ENCODE measurements around the gene SRP19. TPM values are rescaled to one million over a fixed set of nuclear protein-coding genes. Genes with fewer than 3 reads are reported as not detected.

The SRP19 gene
- total and polyA plus RNA-seq, 12 donors: 19.4 to 80.1 (median 26.9) TPM

- Histone ChIP-seq H3K27me3 (no peaks in the 10 kb centered on the region), H3K27ac (peak overlapping the region in 5 of 10 donors; percentile 76 to 92 (median 82)), H3K4me3 (peak overlapping the region; percentile 79 to 98 (median 92)), H3K36me3 (peaks cover 0 to 47% (median 26%) of the 10 kb centered on the region in 9 donors), H3K9me3 (no peaks in the 10 kb centered on the region), H3K4me1 (peaks cover 12 to 35% (median 30%) of the 10 kb centered on the region in 9 donors)
- intact Hi-C loops (cut with DNase I): loop anchor here in 5 of 10 donors (5.0 kb wide), 1 partner anchor 60 kb away; the partner anchor contains the start of gene REEP5 (in 5 of the 5)
- TF ChIP-seq, protein P1, sequence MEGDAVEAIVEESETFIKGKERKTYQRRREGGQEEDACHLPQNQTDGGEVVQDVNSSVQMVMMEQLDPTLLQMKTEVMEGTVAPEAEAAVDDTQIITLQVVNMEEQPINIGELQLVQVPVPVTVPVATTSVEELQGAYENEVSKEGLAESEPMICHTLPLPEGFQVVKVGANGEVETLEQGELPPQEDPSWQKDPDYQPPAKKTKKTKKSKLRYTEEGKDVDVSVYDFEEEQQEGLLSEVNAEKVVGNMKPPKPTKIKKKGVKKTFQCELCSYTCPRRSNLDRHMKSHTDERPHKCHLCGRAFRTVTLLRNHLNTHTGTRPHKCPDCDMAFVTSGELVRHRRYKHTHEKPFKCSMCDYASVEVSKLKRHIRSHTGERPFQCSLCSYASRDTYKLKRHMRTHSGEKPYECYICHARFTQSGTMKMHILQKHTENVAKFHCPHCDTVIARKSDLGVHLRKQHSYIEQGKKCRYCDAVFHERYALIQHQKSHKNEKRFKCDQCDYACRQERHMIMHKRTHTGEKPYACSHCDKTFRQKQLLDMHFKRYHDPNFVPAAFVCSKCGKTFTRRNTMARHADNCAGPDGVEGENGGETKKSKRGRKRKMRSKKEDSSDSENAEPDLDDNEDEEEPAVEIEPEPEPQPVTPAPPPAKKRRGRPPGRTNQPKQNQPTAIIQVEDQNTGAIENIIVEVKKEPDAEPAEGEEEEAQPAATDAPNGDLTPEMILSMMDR (IDR thresholded peaks at IDR 0.05): no peak
- WGBS, 2 donors: 50 to 55% methylated on average over 9 of the region's 9 CpGs
- DNase-seq: no peak
- no peak for ATAC-seq
These were observed 998 bp downstream of the SRP19 start for GRCh38 chr5:112862085-112862484.

DNA sequence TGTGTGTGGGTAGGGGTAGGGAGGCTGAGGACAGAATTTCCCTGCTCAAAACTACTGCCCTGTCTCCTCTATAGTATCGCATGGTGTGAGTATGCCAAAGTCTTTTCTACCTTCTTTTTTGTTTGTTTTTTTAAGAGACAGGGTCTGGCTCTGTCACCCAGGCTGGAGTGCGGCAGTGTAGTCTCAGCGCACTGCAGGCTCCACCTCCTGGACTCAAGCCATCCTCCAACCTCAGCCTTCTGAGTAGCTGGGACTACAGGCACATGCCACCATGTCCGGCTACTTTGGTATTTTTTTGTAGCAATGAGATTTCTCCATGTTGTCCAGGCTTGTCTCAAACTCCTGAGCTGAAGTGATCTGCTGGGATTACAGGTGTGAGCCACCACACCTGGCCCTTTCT is 2.5 kb downstream of the SRP19 start:
- ATAC-seq (peak in 2 of 8 donors; percentile 18 to 57), DNase-seq (peak in 1 of 2 donors; percentile 23)
- no peak overlapping the region for H3K27ac ChIP-seq

DNA sequence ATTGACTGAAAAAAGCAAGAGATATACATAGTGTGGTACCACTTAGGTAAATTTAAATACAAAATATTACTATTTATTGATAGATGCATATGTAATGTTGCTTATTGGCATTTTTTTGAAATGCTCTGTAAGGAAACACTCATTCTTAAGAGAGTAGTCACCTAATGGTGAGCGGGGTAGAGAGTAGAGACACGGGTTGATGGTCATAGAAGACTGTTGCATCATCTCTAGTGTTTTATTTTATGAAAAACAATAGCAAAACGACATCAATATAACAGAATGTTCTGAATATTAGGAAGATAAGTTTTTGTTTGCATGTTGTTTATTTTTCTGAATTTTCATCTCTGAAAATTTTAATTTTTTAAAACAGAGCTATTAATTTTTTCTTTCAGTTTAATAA is 4.0 kb downstream of the SRP19 start:
- H3K36me3 ChIP-seq: peaks cover 0 to 77% (median 46%) of the 10 kb centered on the region in 9 donors
- WGBS, 2 donors: 91 to 96% methylated on average over 3 of the region's 3 CpGs
- H3K27me3 ChIP-seq: no peaks in the 10 kb centered on the region
- H3K9me3 ChIP-seq: no peaks in the 10 kb centered on the region
- H3K4me3 ChIP-seq: no peak overlapping the region
- TF ChIP-seq, protein P1 (IDR thresholded peaks at IDR 0.05): no peak
- DNase-seq: no peak
- H3K4me1 ChIP-seq: peaks cover 12 to 35% (median 30%) of the 10 kb centered on the region in 9 donors
- no peak overlapping the region for H3K27ac ChIP-seq
- intact Hi-C loops (cut with DNase I): no loop called here
- no peak for ATAC-seq

More for the DNA sequence above, 2.5 kb downstream of the SRP19 start:
- TF ChIP-seq, protein P1 (IDR thresholded peaks at IDR 0.05): no peak
- Histone ChIP-seq H3K36me3 (peaks cover 0 to 61% (median 40%) of the 10 kb centered on the region in 9 donors), H3K4me1 (peaks cover 12 to 35% (median 30%) of the 10 kb centered on the region in 9 donors), H3K9me3 (no peaks in the 10 kb centered on the region), H3K4me3 (no peak overlapping the region), H3K27me3 (no peaks in the 10 kb centered on the region)
- WGBS, 2 donors: 59 to 66% methylated on average over 4 of the region's 4 CpGs
- intact Hi-C loops (cut with DNase I): loop anchor here in 5 of 10 donors (5.0 kb wide), 1 partner anchor 59 kb away; the partner anchor contains the start of gene REEP5 (in 5 of the 5)

DNA sequence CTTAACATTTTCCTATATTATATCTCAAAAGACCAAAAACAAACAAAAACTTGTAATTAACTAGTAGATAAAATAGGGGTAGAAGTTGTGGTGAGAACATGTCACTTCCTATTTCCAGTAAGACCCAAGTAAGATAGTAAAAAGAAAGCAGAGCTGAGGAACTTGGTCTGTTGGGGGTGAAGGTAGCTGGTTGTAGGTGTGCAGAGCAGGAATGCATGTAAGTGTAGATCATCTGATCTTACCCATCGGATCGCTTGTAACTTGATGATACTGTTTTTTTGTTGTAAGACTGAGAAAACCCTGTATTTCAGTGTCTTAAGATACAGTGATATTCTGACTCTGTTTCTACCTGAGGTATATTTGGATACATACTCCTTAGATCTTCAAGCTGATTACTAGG is 5.7 kb downstream of the SRP19 start:
- intact Hi-C loops (cut with DNase I): no loop called here
- ATAC-seq (no peak), DNase-seq (no peak)
- WGBS, 2 donors: 93 to 94% methylated on average over 2 of the region's 2 CpGs
- TF ChIP-seq, protein P1 (IDR thresholded peaks at IDR 0.05): no peak
- Histone ChIP-seq H3K36me3 (peaks cover 0 to 93% (median 47%) of the 10 kb centered on the region in 9 donors), H3K27me3 (no peaks in the 10 kb centered on the region), H3K4me3 (no peak overlapping the region), H3K9me3 (no peaks in the 10 kb centered on the region), H3K27ac (no peak overlapping the region), H3K4me1 (peaks cover 12 to 30% (median 25%) of the 10 kb centered on the region in 9 donors)

Measured in heart right ventricle (tissue), 16 donors.